HCT116 (cell line): ENCODE measurements around the gene CDK14. TPM values are rescaled to one million over a fixed set of nuclear protein-coding genes. Genes with fewer than 3 reads are reported as not detected.

Experiments
- ATAC-seq: fragments of 200-7000 bp; cut with Tn5 transposase; 2 replicates; pipeline ENCODE4 v1.9.1; 2020; ENCODE audit warnings: mild to moderate bottlenecking, moderate library complexity
- BruUV-seq: library from RNA; stranded (reverse); fragments of 400-500 nt; replicated peaks from 2 replicates; lab custom pipeline; 2021; lab: Mats Ljungman, UMichigan
- CTCF ChIA-PET: fragments of 300-600 bp; sonication (Branson Sonifier 250); formaldehyde crosslinking; loops from one replicate; lab custom pipeline; 2021; ENCODE audit warnings: antibody characterized with exemption; lab: Charles Lee
- POLR2A ChIA-PET: fragments of 300-600, 350-600 bp; sonication (Branson Sonifier 250); formaldehyde crosslinking; loops from one replicate; lab custom pipeline; 2021; ENCODE audit warnings: antibody characterized with exemption; lab: Charles Lee
- RAD21 ChIA-PET, 2 experiments: fragments of 300-600 bp; sonication (Branson Sonifier 250); formaldehyde crosslinking; loops; one replicate each; lab custom pipeline; 2023; ENCODE audit warnings: low total read pairs in 2 of 2; ENCODE audit not compliant: uncharacterized antibody in 2 of 2, unreplicated experiment in 2 of 2, low non-redundant PET in 1 of 2; lab: Charles Lee
- DNase-seq: peaks from one replicate; pipeline ENCODE4 v3.0.0-alpha.2; 2010; ENCODE audit warnings: low read depth, low spot score
- H2AFZ ChIP-seq: fragments of 200-600 bp; shearing (Covaris generic), sonication (generic); 2 replicates; pipeline ENCODE4 v1.6.1; 2017; ENCODE audit warnings: low read depth, mixed run types, mixed read lengths, antibody characterized with exemption, low read length; ENCODE audit not compliant: poor library complexity, severe bottlenecking
- H3K27ac ChIP-seq: 2 replicates; pipeline ENCODE4 v1.5.1; 2012; ENCODE audit warnings: low read depth, low read length
- H3K27me3 ChIP-seq: fragments of 200-600 bp; sonication (generic); 2 replicates; pipeline ENCODE4 v1.6.1; 2016; ENCODE audit warnings: mixed run types, low read length, mixed read lengths; ENCODE audit not compliant: insufficient read depth
- H3K36me3 ChIP-seq, 2 experiments: fragments of 200-500 bp in 1 of 2; fragments of 200-600 bp in 1 of 2; sonication (Bioruptor generic) in 1 of 2; sonication (generic) in 1 of 2; 2 replicates each; pipeline versions ENCODE4 v1.5.1 to v1.6.1; 2014 to 2016; ENCODE audit warnings: low read length in 2 of 2, inconsistent platforms in 1 of 2, mixed read lengths in 1 of 2, mixed run types in 1 of 2; ENCODE audit not compliant: insufficient read depth in 2 of 2, control insufficient read depth in 1 of 2
- H3K4me1 ChIP-seq, 2 experiments: fragments of 200-600 bp in 1 of 2; sonication (generic) in 1 of 2; 2 replicates each; pipeline versions ENCODE4 v1.5.1 to v1.6.1; 2012 to 2017; ENCODE audit warnings: low read length in 2 of 2, inconsistent platforms in 1 of 2, mild to moderate bottlenecking in 1 of 2, mixed read lengths in 1 of 2, mixed run types in 1 of 2, moderate library complexity in 1 of 2; ENCODE audit not compliant: insufficient read depth in 2 of 2, control insufficient read depth in 1 of 2
- H3K4me2 ChIP-seq: fragments of 200-600 bp; sonication (generic); 2 replicates; pipeline ENCODE4 v1.6.1; 2017; ENCODE audit warnings: mixed run types, low read length, mixed read lengths
- H3K4me3 ChIP-seq, 2 experiments: fragments of 200-600 bp in 1 of 2; sonication (generic) in 1 of 2; replicated peaks in 1 of 2; 2 replicates each; pipeline ENCODE4 v1.5.1; 2011 to 2016; ENCODE audit warnings: low read length in 2 of 2, control low read depth in 1 of 2, low read depth in 1 of 2, mild to moderate bottlenecking in 1 of 2, mixed read lengths in 1 of 2, mixed run types in 1 of 2
- H3K79me2 ChIP-seq: fragments of 200-600 bp; sonication (generic); 2 replicates; pipeline ENCODE4 v1.6.1; 2017; ENCODE audit warnings: mild to moderate bottlenecking, mixed run types, low read length, moderate library complexity, mixed read lengths; ENCODE audit not compliant: insufficient read depth
- H3K9ac ChIP-seq: fragments of 200-600 bp; sonication (generic); 2 replicates; pipeline ENCODE4 v1.6.1; 2016; ENCODE audit warnings: low read length, mixed read lengths
- H3K9me2 ChIP-seq: fragments of 200-600 bp; sonication (generic), shearing (Covaris generic); 2 replicates; pipeline ENCODE4 v1.6.1; 2017; ENCODE audit warnings: mixed run types, mild to moderate bottlenecking, moderate library complexity; ENCODE audit not compliant: insufficient read depth
- H3K9me3 ChIP-seq, 2 experiments: fragments of 200-500 bp in 1 of 2; fragments of 200-600 bp in 1 of 2; sonication (Bioruptor generic) in 1 of 2; sonication (generic) in 1 of 2; 2 replicates each; pipeline ENCODE4 v1.6.1; 2014 to 2017; ENCODE audit warnings: low read length in 2 of 2, mixed read lengths in 2 of 2, inconsistent platforms in 1 of 2, low read depth in 1 of 2, mild to moderate bottlenecking in 1 of 2, mixed run types in 1 of 2, moderate library complexity in 1 of 2; ENCODE audit not compliant: control insufficient read depth in 1 of 2, insufficient read depth in 1 of 2
- H4K20me1 ChIP-seq: fragments of 200-600 bp; sonication (generic), shearing (Covaris generic); 2 replicates; pipeline ENCODE4 v1.6.1; 2017; ENCODE audit warnings: mixed run types, mild to moderate bottlenecking, moderate library complexity; ENCODE audit not compliant: insufficient read depth
- CBX3 ChIP-seq: IDR thresholded peaks from 2 replicates; pipeline ENCODE4 v1.6.1; 2012; ENCODE audit warnings: low read depth
- CEBPB ChIP-seq: IDR thresholded peaks from 2 replicates; pipeline ENCODE4 v1.6.1; 2012; ENCODE audit warnings: low read depth
- EGR1 ChIP-seq: IDR thresholded peaks from 2 replicates; pipeline ENCODE4 v1.6.1; 2012; ENCODE audit warnings: low read depth
- FOSL1 ChIP-seq: IDR thresholded peaks from 2 replicates; pipeline ENCODE4 v1.6.1; 2012; ENCODE audit warnings: low read depth
- JUND ChIP-seq: IDR thresholded peaks from 2 replicates; pipeline ENCODE4 v1.6.1; 2012
- POLR2A ChIP-seq: IDR thresholded peaks from 2 replicates; pipeline ENCODE4 v1.7.0; 2011; ENCODE audit warnings: borderline replicate concordance; ENCODE audit not compliant: insufficient read depth, insufficient read length; ENCODE audit errors: extremely low read depth
- POLR2AphosphoS5 ChIP-seq: IDR thresholded peaks from 2 replicates; pipeline ENCODE4 v1.6.1; 2011; ENCODE audit warnings: mild to moderate bottlenecking, low read depth, low read length, moderate library complexity
- RAD21 ChIP-seq: IDR thresholded peaks from 2 replicates; pipeline ENCODE4 v1.6.1; 2012; ENCODE audit warnings: low read depth, mild to moderate bottlenecking
- REST ChIP-seq: IDR thresholded peaks from 2 replicates; pipeline ENCODE4 v1.6.1; 2012; ENCODE audit warnings: low read depth
- SIN3A ChIP-seq: IDR thresholded peaks from 2 replicates; pipeline ENCODE4 v1.6.1; 2012; ENCODE audit warnings: low read depth
- SP1 ChIP-seq: IDR thresholded peaks from 2 replicates; pipeline ENCODE4 v1.6.1; 2012; ENCODE audit warnings: low read depth
- SRF ChIP-seq: IDR thresholded peaks from 2 replicates; pipeline ENCODE4 v1.6.1; 2012; ENCODE audit warnings: low read depth
- ZFX ChIP-seq: fragments of 450-650 bp; IDR thresholded peaks from 2 replicates; pipeline ENCODE4 v1.6.1; 2017
- intact Hi-C: fragments of 100-400 bp; cut with micrococcal nuclease; formaldehyde crosslinking; loops from 2 replicates; pipeline ENCODE4 v1.10.0; 2022
- total RNA-seq: library from RNA; stranded (reverse); gene quantifications from one replicate; pipeline ENCODE4 v1.2.1, GENCODE V29; 2021; ENCODE audit not compliant: unreplicated experiment
- TF ChIP-seq, protein P1 (sequence below): IDR thresholded peaks from 2 replicates; pipeline ENCODE4 v1.6.1; 2012

Gene CDK14
- total RNA-seq, 1 experiment from 2014 or later, result 10.2 TPM

DNA sequence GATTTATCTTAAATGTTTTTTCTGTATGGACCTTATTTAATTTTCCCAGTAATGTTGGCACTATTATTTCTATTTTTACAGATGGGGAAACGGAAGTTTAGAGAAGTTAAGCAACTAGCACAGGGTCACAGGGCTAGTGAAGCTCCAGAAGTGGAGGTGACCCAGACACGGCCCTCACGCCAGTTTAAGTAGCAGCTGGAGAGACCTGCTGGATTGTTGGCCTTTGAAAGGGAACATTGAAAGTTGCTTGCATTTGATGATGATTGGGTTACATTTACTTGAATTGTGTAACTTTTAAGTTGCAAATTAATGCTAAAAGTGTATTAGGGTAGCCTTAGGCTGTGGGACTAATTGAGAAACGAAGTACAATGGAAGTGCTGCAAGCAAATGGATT lies 25.6 kb downstream of the CDK14 start:
- RAD21 ChIA-PET, result no interaction called here
- DNase-seq (no peak), ATAC-seq (no peak)
- H3K9ac ChIP-seq, result no peak overlapping the region
- no peak overlapping the region for H3K4me2 ChIP-seq
- intact Hi-C loops, result no loop called here
- H3K9me3 ChIP-seq, result no peaks in the 10 kb centered on the region
- H3K27ac ChIP-seq, result no peak overlapping the region
- peaks cover 4 to 8% of the 10 kb centered on the region in 2 experiments; a peak in 2 of 4 replicates for H3K4me1 ChIP-seq
- no peaks in the 10 kb centered on the region for H3K9me2 ChIP-seq
- no peaks in the 10 kb centered on the region for H3K36me3 ChIP-seq
- TF ChIP-seq EGR1, result no peak
- no peak for TF ChIP-seq RAD21
- no peak for TF ChIP-seq SRF
- TF ChIP-seq REST, result no peak
- TF ChIP-seq POLR2A, result no peak
- TF ChIP-seq, protein P1, sequence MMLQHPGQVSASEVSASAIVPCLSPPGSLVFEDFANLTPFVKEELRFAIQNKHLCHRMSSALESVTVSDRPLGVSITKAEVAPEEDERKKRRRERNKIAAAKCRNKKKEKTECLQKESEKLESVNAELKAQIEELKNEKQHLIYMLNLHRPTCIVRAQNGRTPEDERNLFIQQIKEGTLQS, result no peak
- no peak for TF ChIP-seq SIN3A
- no peak for TF ChIP-seq SP1
- no peak for TF ChIP-seq ZFX
- no peak for TF ChIP-seq CBX3
- no peak for TF ChIP-seq JUND
- no peak for TF ChIP-seq POLR2AphosphoS5
- no peak for TF ChIP-seq FOSL1
- TF ChIP-seq CEBPB, result no peak
- no TSS peak for BruUV-seq
- no peaks in the 10 kb centered on the region for H3K79me2 ChIP-seq
- CTCF ChIA-PET, result no interaction called here
- POLR2A ChIA-PET, result no interaction called here
- H3K27me3 ChIP-seq, result no peaks in the 10 kb centered on the region
- no peaks in the 10 kb centered on the region for H4K20me1 ChIP-seq
- H2AFZ ChIP-seq, result no peak overlapping the region
- H3K4me3 ChIP-seq, result no peak overlapping the region
